GM10266 (cell line): ENCODE measurements around the gene FRMPD1.
"Not testable (repeated sequence)": the region's sequence is repeated elsewhere in the genome, so short reads cannot be mapped to it uniquely, and the experiment has no call there.

Experiments used
- DNase-seq: peaks from one replicate; pipeline ENCODE4 v3.0.0; 2012; ENCODE audit errors: extremely low spot score
- TF ChIP-seq, protein P1 (sequence below): IDR thresholded peaks from 2 replicates; pipeline ENCODE4 v1.5.1; 2012; ENCODE audit warnings: mild to moderate bottlenecking, low read depth; ENCODE audit not compliant: control insufficient read depth, insufficient read depth; ENCODE audit errors: missing control alignments

FRMPD1 gene

DNA sequence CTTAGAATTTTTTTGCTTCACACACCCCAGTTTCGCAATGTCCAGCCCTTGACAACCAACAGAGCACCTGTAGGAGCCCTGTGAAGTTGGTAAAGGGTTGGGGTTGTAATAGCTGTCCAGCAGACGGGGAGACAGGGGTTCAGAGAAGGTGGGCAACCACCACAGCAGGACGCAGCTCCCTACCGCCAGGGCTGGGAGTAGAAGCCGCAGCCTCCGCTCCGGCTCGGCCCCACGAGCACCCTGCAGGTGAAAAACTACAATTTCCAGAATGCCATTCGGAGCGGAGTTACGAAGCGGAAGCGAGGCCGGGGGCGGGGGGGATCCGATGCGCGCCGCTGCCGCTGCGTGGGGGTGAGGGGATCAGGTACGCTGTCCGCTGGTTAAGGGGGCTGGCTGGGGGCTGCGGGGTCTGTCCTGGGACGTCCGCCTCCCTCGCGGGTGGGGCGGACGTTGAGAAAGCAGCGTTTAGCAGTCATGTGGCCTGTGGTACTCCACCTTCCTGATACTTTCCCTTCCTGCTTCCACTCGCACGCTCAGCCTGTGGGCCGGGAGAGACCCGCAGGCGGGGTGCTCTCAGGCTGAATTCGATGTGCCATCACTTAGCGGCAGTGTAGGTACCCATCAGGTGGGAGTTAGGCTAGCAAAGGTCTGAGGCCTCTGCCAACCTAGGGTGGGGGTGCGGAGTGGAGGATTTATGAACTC, 102.9 kb downstream of the FRMPD1 start, which contains the start of gene TRMT10B:
Gene TRMT10B (plus strand): TSS at position 317 of the 702 bp plus-strand sequence. CDS start 8,127 bp downstream, outside the sequence.
- peak; percentile 90 for DNase-seq
- TF ChIP-seq, protein P1, sequence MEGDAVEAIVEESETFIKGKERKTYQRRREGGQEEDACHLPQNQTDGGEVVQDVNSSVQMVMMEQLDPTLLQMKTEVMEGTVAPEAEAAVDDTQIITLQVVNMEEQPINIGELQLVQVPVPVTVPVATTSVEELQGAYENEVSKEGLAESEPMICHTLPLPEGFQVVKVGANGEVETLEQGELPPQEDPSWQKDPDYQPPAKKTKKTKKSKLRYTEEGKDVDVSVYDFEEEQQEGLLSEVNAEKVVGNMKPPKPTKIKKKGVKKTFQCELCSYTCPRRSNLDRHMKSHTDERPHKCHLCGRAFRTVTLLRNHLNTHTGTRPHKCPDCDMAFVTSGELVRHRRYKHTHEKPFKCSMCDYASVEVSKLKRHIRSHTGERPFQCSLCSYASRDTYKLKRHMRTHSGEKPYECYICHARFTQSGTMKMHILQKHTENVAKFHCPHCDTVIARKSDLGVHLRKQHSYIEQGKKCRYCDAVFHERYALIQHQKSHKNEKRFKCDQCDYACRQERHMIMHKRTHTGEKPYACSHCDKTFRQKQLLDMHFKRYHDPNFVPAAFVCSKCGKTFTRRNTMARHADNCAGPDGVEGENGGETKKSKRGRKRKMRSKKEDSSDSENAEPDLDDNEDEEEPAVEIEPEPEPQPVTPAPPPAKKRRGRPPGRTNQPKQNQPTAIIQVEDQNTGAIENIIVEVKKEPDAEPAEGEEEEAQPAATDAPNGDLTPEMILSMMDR = no peak

DNA sequence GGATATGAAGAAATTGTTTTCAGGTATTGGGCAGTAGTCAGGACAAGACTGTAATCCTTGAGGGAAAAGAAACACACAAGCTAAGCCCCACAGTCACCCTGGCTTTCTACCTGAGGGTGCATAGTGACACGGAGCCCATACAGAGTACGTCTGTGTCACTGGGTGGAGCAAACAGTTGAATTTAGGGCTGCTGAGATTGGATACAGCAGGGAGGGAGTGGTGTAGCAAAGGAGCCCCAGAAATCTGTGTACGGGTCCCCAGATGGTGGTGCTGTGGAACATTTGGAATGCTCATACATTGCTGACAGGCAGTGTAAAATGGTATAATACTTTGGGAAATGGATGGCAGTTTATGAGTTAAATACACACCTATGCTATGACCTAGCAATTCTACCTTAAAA, 108.0 kb downstream of the FRMPD1 start:
- TF ChIP-seq, protein P1 = no peak
- DNase-seq = no peak

DNA sequence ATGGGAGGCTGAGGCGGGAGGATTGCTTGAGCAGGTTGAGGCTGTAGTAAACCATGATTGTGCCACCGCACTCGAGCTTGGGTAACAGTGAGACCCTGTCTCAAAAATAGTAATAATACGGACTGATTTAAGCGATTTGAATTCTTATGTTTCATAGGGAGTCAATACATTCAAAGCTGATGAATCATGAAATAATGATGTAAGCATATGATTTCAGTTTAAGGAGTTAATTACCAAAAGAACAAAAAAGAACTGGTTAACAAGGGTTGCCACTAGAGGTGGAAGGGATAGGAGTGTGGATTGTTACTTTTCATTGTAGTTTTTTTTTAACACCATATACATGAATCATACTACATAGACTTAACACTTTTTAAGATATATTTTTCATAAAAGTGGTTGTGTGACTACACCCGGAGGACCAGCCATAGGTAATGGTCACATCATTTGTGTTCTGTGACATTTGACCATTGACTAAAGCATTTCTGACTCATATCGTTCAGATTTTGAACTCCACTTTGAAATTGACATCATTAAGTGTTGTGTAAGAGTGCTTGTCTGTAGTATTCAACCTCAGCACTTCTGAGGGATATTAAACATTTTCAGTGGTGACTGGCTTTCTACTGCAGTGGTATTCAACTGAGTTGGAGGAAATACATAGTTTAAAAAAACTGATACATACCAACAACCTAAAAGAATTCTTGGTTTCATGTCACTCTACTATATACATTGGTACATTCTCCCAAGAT, 109.8 kb downstream of the FRMPD1 start:
- TF ChIP-seq, protein P1 = no peak
- no peak for DNase-seq

DNA sequence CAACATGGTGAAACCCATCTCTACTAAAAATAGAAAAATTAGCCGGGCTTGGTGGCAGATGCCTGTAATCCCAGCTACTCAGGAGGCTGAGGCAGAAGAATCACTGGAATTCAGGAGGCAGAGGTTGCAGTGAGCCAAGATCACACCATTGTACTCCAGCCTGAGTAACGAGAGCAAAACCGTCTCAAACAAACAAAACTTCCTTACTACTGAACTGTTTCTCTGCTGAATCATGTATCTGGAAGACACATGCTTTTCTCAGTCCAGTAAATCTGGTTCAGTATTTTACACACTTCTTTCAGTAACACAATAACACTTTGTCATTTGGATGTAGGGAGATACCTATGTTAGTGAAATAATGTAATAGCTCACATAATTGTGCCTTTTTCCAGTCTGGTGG, 110.8 kb downstream of the FRMPD1 start:
- no peak for DNase-seq
- TF ChIP-seq, protein P1 = no peak

DNA sequence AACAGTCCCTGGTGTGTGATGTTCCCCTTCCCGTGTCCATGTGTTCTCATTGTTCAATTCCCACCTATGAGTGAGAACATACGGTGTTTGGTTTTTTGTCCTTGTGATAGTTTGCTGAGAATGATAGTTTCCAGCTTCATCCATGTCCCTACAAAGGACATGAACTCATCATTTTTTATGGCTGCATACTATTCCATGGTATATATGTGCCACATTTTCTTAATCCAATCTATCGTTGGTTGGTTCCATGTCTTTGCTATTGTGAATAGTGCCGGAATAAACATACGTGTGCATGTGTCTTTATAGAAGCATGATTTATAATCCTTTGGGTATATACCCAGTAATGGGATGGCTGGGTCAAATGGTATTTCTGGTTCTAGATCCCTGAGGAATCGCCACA, 114.5 kb downstream of the FRMPD1 start:
- not testable (repeated sequence) for DNase-seq

DNA sequence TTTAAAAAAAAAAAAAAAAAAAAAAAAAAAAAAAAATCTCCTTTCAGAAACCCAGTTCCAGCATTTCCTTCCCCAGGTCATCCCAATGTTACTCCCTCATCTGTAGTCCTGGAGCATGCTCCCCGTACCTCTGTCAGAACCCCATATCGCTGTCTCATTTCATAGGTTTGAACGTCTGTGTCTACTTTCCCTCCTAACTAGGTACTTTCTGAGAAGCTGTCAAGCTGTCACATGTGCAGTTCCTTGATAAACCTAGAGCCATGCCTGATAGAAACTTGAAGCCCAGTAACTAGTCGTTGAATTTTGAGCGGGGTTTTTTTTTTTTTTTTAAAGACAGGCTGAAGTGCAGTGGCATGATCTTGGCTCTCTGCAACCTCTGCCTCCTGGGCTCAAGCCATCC, 118.6 kb downstream of the FRMPD1 start:
- DNase-seq = no peak
- TF ChIP-seq, protein P1 = no peak

DNA sequence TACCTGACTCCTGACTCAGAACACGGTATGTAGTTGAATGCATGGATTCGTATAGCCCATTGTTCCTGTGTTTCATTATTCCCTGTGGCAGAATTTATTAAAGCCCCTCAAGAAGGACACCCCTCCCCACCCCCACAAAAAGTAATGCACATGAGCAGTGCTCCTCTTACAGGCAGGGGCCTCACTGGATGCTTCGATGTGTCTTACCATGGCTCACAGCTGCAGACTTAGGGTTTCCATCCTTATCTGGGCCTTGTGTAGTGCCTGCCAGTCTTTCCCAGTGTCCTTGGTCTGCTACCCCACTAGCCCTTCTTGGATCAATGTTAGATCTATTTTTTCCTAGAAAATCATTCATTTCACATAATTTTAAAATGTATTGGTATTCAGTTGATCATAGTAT, 119.2 kb downstream of the FRMPD1 start:
- no peak for DNase-seq
- TF ChIP-seq, protein P1 = no peak
